ENCODE results near the gene WDR70.

- TF ChIP-seq CTCF (IDR thresholded peaks at IDR 0.05) (no peak), POLR2A (IDR thresholded peaks at IDR 0.05) (no peak)
These were observed 390.0 kb downstream of the WDR70 start for GRCh38 chr5:37769108-37769507.
